Measurements from ENCODE around the gene PSMD7.

DNA sequence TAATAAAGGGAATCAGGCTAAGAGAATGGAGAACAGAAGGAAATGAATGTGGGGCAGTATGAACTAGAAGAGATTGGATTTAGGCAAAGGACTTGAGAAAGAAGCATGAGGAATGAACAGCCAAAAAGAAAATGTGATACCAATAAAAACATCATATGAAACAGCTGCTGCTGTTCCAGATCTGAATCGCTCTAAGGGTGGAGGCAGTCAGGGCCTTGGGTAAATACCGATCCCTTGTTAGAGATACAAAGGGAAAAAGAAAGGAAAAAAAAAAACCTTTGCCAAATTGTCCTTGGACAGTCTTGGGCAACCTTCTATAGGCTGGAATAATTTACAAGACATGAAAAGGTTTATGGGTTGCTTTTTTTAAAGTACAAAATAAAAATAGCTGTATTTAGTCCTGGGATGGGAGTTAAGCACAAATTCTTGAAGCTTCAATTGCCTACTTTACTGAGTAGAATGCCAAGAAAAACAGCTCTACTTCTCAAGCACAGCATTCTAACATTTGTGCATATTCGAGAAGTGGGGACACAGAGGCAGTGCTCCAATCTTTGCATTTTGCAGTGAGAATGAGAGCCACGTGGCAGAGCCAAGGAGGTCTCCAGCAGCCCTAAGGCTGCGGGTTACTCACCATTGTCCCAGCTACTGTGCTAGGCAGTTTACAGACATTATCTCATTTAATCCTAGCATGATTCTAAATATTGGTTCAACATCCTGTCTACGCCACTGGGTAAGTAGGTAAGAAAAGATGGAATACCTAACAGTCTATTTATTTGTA is 43.3 kb upstream of the PSMD7 start:
- no peak for TF ChIP-seq EZH2 (IDR thresholded peaks at IDR 0.05; ENCODE audit: insufficient read depth, low read length)
- TF ChIP-seq, protein P1, sequence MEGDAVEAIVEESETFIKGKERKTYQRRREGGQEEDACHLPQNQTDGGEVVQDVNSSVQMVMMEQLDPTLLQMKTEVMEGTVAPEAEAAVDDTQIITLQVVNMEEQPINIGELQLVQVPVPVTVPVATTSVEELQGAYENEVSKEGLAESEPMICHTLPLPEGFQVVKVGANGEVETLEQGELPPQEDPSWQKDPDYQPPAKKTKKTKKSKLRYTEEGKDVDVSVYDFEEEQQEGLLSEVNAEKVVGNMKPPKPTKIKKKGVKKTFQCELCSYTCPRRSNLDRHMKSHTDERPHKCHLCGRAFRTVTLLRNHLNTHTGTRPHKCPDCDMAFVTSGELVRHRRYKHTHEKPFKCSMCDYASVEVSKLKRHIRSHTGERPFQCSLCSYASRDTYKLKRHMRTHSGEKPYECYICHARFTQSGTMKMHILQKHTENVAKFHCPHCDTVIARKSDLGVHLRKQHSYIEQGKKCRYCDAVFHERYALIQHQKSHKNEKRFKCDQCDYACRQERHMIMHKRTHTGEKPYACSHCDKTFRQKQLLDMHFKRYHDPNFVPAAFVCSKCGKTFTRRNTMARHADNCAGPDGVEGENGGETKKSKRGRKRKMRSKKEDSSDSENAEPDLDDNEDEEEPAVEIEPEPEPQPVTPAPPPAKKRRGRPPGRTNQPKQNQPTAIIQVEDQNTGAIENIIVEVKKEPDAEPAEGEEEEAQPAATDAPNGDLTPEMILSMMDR (IDR thresholded peaks at IDR 0.05; ENCODE audit: insufficient read depth, low read depth, low read length) = no peak
